CD4-positive, alpha-beta T cell treated with Interleukin-6 at 100 ng/mL for 8 hours (primary cell): Measurements from ENCODE around the gene DPP10.
"Not testable (repeated sequence)": the region's sequence is repeated elsewhere in the genome, so short reads cannot be mapped to it uniquely, and the experiment has no call there.

Source experiments
- DNase-seq: peaks from one replicate; pipeline ENCODE4 v3.0.0-alpha.2; 2020; ENCODE audit warnings: mixed read lengths, low spot score

The DPP10 gene

DNA sequence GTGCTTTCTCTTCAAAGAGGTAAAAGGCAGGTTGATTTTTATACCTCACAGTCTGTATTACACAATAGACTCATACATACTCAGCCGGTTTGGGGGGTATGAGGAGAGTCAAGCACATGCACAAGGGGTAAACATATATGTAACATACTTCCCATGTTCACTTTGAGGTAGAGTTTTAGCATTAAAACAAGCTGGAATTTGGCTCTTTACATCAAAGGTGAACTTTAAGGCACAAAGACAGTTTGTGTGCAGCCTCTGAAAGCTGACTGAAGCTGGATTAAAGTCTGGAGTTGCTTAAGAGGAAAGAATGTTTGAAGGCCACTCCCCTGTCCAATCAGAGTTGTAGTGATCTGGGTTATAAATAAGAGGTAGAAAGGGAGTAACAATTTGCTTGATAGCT is 282.0 kb downstream of the DPP10 start:
- DNase-seq: no peak

DNA sequence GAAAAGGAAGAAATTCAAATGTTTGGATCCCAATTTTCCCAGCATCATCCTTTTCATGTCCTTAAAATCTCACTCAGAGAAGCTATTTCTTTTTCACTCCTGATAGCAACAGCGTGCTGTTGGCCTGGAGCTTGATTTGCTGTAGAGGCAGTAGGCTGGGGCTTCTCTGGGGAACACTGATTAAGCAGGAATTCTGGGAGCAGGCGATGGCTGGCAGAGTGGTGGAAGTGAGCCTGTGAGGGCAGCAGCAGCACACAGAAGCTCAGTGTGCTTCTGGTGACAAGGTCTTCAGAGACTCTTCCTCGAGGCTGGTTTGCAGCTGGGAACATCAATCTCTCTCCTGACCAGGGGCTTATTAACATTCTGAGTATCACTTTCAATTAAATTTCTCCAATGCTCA is 284.6 kb downstream of the DPP10 start:
- DNase-seq: no peak

DNA sequence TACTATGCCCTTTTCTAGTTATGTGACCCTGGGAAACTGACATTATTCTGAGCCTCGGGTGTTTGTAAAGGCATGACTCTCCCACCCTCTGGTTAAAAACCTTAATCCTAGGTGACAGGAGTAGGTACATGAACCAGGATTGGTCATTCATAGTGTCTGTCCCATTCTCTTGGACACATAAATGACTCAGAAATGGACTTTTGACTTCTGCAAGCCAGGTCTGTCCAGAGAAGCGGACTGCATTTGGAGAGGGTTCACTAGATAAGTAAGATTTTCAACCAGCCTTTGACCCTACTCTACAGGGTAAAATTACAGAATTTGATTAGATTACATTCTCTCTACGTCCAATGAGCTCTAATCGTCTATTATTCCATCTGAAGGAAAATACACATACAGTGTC is 285.9 kb downstream of the DPP10 start:
- no peak for DNase-seq

DNA sequence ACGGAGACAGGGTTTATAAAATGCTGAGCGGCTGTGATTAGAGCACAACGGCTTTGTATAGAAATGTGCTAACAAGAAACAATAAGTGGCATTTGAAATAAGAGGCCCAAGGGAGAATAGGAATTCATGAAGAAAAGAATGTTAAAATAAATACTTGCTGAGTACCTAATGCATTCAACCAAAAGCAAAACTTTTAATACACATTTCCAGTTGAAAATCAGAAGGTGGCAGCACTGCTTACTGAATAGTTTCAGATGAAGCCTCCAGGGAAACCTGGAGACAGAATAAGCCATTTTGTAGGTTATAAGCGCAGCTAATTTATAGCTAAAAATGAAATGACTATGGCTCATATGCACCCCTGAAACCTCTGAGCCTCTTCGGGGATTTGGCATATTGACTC is 286.6 kb downstream of the DPP10 start:
- DNase-seq: no peak

DNA sequence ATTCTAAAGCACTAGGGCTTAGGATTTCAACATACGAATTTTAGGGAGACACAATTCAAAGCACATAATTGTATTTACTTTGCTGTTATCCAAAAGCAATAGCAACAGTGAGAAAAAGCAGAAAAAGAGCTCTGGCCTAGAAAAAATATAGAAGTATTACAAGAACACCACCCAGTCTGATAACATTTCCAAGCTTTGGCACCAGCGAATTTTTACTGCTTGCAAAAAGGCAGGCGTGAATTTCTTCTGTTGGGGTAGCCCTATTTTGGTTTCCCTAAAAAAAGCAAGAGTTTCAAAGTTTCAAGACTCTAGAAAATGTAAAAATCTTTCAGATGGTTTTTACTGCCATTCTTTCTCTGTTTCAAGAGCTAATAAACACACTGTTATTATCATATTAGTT is 292.7 kb downstream of the DPP10 start:
- no peak for DNase-seq

DNA sequence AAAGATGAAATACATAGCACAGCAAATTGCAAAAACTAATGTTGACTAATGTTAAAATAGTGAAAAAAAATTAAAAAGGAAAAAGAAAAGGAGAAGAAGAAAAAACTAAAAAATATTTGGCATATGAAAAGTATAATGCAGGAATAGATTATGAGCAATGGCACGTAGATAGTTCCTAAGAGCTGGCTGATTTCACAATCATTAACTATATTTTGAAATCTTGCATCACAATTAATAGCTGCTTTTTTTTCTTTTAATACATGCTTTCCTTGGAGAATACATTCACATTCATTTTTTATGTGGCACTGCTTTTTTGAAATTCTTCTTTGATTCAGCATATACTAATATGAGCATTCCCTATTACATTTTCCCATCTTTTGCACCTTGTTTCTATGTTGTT is 299.8 kb downstream of the DPP10 start:
- DNase-seq: no peak

DNA sequence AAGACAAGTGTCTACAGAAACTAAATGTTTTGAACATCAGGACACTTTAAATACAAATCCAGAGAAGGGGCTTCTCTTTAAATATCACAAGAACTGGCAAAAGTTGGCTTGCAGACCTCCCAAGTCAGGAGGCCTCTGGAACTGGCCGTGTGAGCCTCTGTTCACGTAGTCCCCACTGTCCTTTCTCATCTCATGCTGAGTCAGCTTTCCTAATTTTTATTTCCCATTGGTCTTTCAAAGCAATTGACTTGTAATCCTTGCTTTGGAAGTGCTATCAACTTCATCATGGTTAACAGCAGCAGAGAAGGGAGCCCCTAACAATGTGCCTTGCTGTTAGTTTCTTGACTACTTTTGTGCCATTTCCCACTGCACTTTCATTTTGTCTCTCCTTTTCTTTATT is 303.3 kb downstream of the DPP10 start:
- DNase-seq: no peak

DNA sequence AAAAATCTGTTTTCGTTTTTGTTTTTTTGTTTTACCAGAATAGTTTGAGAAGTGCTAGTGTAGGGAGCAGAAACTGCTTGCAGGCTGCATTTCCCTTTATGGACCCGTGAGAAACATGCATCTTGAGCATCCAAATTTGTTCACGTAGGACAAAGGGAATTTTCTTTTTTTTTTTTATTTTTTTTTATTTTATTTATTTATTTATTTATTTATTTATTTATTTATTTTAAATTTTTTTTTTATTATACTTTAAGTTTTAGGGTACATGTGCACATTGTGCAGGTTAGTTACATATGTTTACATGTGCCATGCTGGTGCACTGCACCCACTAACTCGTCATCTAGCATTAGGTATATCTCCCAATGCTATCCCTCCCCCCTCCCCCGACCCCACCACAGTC is 305.7 kb downstream of the DPP10 start:
- not testable (repeated sequence) for DNase-seq

DNA sequence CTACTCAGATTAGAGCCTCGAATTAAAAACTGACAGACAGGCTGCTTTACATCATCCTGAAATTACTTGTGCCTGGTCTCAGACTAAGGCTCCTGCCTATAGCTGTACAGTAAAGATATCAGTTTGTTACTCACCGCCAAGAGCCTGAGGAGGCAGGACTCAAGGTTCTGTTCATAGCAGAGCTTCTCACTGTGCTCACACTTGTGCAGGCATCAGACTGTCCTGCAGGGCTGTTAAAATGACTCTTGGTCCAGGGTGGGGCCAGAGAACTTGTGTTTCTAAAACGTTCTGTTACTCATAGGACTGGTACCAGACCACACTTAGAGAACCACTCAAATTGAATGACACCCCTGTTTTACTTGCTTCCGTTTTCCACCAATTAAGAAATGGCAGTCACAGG is 310.0 kb downstream of the DPP10 start:
- DNase-seq: no peak

DNA sequence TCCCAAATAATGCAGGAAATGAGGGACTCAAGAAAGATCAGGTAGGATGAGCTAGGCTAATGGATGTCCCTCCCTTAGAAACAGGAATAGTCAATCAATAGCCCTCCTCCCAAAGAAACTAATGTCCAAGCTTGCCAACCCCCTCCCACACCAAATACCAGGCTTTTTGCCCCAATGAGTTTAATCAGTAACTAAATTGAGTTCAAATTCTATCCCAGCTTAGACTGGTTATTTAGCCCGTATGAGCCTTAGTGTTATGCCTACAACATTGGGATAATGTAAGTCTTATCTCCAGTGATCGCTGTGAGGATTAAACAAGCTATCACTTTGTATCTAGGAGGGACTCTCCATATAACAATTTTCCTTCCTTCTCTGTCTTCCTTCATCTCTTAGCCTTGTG is 310.7 kb downstream of the DPP10 start:
- no peak for DNase-seq

DNA sequence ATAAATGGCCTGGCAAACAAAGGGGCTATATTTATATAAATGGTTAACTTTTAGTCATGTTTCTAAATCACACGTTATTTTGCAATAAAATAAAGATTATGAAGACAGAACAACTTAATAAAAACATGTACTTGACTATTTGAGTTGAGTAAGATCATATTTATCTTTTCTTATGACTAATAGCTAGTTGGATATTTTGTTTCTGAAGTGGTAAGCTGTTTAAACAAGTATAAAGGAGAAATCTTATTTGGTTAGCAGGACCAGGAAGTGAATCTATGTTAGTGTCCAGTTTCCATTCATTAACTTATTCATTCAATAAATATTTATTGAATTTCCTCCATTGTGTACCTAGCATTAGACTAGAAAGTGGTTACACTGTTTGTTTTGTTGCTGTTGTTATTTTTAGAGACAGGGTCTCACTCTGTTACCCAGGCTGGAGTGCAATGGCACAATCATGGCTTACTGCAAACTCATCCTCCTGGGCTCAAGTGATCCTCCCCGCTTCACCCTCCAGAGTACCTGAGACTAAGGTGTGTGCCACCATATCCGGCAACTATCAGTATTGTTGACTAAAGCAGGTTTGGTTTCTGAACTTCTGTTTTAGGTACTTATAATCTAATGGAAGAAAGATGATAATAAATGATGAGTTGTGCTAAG is 312.6 kb downstream of the DPP10 start:
- no peak for DNase-seq

DNA sequence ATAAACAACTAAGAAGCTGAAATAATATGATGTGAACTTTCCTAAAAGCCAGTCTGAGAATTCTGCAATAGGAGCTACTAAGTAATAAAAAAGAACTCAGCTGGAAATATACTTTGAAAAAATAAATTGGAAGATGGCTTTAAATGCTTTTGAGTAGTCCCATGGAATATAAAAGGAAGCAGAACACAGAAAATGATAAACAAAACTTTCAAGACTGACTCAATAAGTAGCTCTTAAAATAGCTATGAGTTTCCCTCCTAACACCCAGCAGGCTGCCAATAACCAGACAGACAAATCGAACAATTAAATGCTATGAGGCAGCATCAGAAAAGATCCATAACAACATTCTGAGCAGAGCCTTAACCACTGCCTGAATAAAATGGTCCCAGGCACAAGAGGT is 319.9 kb downstream of the DPP10 start:
- DNase-seq: no peak

DNA sequence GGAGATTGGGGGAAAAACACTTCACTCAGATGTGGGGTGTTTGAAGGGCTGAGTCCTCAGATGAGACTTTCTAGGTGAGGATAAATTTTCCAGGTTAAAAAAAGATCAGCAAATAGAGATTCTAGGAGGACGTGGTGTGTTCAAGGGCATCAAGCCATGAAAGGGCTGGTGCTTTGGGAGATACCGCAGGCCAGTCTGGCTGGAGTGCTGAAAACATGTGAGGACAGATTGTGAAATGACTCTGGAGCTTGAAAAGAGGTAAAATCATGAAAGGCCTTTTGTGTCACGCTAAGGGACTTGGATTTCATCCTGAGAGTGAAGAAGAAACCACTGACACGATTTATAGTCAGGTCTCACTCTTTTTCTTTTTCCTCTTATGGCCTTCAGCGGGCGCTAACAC is 320.5 kb downstream of the DPP10 start:
- DNase-seq: no peak

DNA sequence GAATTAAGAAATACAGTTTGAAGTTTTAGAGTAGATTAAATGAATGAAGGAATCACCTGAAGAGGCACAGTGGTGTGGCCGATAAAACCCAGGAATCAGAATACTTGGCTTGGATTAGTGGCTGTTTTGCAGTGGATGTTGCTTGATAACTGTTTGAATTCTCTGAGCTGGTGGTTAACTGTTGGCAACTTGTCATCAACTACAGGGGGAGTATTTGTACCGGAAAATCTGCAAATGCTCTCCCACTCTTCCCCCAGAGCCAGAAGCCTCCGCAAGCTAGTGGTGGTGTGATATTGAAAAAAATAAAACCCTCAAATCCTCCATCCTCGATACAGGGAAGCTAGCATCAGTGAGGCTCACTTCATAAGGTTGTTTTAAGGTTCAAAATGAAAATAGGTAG is 326.7 kb downstream of the DPP10 start:
- DNase-seq: no peak

DNA sequence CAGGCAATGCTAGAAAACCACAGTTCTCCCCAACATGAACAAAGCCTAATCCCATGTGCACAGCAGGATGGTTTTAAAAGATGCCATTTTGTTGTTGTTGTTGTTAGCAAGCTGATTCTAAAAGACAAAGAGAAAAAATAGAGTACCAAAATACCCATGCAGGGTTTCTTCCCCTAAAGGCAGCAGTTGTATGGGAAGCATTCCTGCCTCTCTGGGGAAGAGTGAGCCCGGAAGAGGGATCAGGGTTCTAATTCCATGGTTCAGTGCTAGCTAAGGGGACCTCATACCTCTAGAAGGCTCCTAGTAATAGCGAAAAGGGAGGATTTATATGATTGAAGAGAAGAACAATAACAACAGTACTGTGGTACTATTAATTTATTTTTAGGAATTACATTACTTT is 327.6 kb downstream of the DPP10 start:
- no peak for DNase-seq

DNA sequence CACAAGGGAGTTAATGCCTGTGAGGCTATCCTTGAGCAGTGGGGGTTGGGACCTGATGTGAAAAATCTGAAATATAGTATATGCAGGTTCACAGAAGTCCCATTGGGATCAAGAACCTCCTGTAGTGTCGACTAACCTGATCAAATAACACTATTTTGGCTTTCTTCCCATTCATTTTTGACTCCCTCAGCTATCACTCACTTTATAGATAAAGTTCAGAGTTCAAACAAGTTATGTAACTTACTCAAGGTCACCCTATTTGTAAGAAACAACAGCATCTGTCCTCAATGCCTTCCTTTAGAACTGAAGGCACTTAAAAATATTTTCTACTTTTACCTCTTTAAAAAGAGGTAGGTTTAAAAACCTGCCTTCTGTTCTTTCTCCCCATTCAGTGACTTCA is 341.6 kb downstream of the DPP10 start:
- DNase-seq: no peak

DNA sequence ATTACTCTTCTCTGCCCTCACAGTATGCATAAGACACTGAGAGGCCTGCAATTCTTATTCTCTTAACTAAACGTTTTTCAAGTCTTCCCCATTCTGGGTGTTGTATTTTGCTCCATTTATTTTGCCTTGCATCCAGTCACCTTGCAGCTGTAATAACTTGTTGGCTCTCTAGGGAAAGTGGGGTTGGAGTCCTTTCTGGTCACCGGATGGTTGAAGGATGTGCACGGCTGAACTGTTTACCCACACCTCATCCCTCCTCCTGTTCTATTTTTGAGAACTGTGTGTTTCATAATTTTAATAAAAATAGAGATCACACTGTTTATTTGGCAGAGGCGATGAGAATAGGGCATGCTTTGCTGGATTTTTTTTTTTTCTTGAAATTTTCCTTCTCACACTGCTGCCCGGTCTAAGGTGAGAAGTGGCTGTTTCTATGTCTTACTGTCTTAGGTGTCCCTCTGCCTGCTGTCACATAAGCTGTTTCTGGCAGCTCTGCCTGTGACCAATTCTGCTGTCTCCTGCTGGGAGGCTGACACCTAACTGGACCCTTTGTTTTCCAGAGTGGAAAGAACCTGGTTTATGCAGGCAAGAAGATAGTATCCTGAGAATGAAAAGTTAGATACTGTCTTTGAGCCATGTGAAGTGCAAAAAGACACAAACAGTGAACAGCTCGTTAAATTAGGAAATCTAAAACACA is 342.6 kb downstream of the DPP10 start:
- DNase-seq: no peak

DNA sequence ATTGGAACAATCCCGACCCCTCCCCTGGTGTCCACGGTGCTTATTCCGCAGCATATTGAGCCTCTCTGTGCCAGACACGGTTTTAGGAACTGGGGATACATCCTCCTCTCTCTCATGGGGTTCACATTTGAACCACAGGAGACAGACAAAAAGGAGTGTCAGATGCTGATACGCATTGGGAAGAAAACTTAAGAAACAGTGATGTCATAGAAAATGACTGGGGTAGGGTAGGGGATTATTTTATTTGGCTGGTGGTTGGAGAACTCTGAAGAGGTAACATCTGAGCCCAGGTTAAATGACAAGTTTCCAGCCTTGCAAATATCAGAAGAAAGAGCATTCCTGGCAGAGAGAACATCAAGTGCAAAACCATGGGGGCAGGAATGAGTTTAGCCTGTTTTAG is 344.5 kb downstream of the DPP10 start:
- no peak for DNase-seq

DNA sequence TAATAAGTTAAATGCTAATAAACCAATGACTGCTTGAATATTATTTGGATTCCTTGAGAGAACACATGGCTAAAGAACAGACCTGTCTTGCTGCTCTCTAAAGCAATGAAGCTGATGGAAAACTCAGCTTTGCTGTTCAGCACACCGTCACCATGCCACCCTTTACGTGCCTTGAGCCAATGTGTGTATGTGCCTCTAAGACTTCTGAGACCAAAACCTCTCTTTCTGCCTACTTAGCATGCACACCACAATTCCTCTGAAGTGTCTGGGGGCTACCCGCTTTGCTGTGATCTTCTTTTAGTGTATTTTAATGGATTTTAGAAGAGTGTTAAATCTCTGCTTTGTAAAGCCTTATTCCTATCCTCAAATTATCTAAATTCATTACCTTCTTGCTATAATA is 345.0 kb downstream of the DPP10 start:
- DNase-seq: no peak

DNA sequence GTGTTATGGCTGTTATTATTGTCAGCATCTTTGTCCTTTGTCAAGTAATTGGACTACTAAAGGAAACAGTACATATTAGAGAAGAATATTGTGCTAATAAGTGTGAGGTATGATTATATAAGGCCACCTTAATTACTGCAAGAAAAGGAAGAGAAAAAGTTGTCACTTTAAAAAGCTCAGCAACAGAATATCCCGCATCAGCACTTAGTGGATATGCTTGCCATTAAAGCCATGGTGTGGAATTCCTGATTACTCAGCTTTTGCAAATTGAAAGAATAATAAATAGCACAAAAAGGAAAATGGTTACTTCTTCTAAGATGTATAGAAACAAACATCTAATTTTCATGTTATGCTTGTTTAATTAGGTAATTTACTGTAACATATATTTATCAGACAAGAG is 347.5 kb downstream of the DPP10 start:
- no peak for DNase-seq

DNA sequence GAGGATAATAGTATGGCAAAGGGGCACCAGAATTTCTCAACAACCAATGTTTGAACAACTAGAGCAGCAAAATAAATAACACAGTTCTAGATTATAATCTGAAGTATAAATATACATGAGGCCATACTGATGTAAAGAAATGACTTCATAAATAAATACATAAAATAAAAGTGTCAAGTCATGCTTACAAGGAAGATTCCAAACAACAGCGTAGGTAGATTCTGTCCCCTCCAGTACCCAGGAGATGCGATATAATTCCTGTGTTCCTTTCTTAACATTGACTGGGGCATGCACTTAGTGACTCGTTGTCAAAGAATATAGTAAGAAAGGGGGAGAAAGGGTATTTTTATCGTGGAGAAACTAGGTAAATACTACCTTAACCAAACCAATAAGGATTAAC is 355.1 kb downstream of the DPP10 start:
- DNase-seq: no peak

DNA sequence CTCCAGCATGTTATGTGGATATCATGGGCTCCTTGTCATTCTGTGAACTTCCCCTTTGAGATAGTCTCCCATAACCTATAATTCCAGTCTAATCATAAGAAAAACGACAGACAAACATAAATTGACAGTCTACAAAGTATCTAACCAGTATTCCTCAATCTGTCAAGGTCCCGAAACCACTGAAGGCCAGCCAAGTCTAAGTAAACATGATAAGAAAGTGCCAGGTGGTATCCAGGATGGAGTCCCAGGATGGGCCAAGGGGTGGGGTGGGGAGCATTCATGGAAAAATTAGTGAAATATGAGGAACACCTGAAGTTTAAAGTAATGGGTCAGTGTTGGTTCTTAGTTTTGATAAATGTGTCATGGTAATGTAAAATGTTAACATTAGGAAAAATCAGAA is 355.5 kb downstream of the DPP10 start:
- no peak for DNase-seq

DNA sequence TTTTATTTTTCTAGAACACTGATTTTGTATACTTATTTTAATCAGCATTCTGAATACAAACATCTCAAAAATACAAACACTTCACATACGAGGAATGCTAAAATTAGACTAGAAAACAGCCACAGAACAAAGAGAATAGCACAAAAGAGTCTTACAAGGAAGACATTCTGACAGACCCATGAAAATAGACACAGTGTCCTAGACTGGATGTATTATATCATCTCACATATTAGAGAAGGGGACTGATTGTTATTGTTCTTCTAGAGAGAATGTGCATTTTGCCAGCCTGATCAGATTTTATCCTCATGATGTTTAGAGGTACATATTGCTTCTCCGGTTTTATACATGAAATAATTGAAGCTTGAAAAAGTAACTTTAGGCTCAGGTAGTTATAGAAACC is 357.9 kb downstream of the DPP10 start:
- DNase-seq: no peak

DNA sequence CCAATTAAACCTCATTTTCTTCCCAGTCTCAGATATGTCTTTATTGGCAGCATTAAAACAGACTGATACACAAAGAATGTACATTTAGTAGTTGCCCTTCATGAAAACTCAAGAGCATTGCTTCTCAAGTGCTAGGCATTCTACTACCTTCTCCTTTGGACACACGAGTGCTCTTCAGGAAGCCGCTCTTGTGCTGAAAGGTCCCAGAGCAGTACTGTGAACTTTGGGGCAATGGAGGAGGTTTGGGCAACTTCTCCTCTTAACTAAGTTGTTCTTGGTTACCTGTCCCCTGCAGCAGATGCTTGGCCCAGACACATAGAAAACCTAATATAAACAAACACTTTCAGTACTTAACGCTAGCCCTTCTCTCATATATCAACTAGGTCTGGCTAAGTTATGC is 362.8 kb downstream of the DPP10 start:
- DNase-seq: no peak
